GM12872 (cell line): Measurements from ENCODE around the gene PDIA4.

Source experiments
- TF ChIP-seq, protein P1 (sequence below): IDR thresholded peaks from 3 replicates; pipeline ENCODE4 v1.5.1; 2011; ENCODE audit warnings: low read depth, mild to moderate bottlenecking, low read length, moderate library complexity; ENCODE audit not compliant: insufficient read depth

Gene PDIA4

DNA sequence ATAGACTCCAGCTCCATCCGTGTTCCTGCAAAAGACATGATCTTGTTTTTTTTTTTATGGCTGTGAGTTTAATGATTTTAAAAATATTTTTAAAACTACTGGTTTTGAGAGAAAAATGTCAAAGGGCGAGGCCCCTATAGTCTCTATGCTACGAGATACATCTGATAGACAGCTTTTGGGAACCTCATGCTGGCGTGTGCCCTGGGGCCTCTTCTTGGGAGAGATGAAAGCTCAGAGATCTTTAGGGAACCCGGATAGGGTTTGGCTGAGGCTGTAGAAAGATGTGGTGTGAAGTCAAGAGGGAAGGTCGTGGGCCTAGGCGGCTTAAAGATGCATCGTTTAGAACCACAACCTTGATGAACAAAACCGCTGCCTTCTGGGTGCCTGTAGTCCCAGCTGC lies 70.2 kb downstream of the PDIA4 start:
- TF ChIP-seq, protein P1, sequence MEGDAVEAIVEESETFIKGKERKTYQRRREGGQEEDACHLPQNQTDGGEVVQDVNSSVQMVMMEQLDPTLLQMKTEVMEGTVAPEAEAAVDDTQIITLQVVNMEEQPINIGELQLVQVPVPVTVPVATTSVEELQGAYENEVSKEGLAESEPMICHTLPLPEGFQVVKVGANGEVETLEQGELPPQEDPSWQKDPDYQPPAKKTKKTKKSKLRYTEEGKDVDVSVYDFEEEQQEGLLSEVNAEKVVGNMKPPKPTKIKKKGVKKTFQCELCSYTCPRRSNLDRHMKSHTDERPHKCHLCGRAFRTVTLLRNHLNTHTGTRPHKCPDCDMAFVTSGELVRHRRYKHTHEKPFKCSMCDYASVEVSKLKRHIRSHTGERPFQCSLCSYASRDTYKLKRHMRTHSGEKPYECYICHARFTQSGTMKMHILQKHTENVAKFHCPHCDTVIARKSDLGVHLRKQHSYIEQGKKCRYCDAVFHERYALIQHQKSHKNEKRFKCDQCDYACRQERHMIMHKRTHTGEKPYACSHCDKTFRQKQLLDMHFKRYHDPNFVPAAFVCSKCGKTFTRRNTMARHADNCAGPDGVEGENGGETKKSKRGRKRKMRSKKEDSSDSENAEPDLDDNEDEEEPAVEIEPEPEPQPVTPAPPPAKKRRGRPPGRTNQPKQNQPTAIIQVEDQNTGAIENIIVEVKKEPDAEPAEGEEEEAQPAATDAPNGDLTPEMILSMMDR = no peak

DNA sequence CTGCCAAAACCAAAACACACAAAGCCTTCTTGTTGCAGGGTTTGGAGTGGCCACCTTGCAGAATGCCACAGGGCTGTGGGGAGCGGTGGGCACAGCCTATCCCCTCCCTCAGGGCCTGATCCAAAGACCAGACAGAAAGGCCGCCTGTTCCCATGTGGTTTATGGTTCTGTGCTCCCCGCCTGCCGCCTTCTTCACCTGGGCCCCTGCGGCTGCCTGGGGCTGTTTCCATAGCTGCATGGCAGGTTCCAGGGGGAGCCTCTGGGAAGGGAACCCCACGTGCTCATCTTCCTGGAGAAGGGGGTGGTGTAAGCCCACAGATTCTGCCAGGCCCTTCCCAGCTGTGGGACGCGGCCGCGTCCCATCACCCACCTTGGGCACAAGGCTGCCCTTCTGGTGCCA lies 73.5 kb downstream of the PDIA4 start:
- TF ChIP-seq, protein P1 = no peak

DNA sequence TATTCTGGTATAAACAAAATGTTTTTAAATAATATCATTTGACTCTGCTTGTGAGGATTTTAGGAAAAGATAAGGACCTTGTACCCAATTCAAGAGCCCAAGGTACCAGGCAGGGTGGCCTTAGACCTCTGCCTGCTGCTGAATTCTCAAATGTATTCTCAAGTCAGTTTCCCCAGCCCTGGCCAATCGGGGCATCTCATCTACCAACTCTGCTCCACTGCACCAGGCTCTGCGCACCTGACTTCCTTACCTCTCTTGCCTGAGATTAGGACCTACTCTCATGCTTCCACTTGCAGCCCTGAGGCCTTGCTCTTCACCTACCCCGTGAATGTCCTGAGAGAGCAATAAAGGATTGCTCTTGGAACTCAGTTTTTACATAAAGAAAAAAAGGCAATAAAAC lies 74.6 kb downstream of the PDIA4 start:
- TF ChIP-seq, protein P1 = no peak
